ENCODE results near the gene ITPR1.

The ITPR1 gene

DNA sequence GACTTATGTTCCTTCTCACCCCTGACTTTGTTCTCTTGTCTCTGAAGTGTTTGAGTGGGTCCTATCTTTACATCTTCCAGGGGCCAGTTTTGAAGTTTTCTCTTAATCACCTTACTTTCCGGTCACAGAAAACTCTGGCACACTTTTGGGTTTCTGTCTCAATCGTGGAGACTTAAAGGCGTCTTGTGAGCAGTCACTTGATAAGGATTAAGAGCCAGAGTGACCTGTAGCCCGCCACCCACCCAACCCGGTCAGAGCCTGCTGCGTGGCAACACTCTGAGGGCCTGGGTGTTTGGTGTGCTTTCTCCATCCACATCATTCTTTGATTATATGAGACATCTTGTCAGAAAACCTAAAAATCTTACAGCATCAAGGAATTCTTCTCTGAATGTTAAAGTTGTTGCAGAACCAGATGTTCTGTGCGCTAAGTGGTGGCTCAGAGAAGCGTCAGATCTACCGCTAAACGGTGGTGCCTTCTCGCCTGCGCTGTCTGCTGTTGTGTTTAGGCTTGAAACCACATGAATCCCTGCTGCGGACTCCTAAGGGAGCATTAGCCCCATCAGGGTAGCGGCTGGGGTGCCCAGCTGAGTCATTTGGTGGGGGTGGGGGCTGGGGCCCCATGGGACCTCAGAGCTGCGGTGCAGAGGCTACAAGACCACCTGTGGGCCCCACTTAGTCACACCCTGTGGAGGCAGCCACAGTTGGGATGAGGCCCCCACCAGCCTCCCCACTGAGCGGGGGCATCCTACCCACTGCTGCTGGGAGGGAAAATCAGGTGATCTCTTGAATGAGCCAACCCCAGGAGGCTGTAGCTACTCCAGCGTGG is 327.4 kb downstream of the ITPR1 start:
- DNase-seq: peak; percentile 23

DNA sequence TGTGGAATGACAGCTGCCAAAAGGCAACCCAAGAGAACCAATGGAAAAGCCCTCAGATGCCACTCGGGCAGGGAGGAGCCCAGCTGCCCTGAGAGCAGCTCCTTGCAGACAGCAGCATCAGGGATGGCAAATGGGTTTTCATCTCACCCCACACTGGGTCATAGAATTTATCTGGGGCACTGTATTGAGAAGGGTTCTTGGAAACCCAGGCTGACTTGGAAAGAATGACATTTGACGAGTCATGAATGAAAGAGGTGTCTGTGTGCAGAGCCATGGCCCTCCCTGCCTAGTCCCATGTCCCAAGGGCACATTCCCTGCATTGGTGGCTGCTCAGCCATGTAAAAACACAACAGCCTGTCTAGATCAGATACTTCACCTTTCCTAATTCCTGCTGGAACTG is 328.2 kb downstream of the ITPR1 start:
- DNase-seq: no peak

DNA sequence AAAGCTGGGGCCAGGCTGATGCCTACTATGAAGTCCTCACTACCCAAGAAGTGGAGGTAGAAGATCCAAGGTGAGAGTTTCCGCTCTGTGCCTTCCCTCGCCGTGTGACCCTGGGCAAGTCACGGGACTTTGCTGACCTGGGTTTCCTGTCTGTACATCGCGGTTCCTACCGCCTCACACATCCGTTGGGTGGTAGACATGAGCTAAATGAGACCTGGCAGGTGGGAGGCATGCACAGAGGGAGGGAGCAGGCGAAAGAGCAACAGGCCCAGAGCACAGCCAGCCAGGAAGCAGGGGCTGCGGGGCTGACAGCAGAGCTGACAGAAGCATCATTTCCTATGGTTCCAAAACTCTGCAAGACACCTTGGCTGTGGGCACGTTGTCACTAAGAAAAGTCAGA is 328.8 kb downstream of the ITPR1 start:
- peak; percentile 62 for DNase-seq

DNA sequence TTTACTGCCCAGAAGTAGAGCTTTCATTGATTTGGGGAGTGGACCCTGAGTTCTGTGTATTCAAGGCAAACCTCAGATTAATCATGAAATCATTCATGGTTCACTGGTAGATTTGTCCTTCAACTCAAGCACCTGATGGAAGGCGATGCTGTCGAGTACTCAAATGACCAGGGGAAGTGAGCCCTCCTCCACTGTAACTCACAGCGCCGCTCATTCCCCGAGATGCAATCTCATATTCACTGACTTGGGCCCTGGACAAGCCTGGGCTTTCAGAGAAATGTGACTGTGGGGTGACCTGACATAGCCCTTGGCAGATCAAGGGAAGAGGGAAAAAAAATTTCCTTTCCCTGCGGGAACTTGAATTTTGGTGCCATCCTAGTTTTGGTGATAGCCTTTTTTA is 329.4 kb downstream of the ITPR1 start:
- DNase-seq: no peak

DNA sequence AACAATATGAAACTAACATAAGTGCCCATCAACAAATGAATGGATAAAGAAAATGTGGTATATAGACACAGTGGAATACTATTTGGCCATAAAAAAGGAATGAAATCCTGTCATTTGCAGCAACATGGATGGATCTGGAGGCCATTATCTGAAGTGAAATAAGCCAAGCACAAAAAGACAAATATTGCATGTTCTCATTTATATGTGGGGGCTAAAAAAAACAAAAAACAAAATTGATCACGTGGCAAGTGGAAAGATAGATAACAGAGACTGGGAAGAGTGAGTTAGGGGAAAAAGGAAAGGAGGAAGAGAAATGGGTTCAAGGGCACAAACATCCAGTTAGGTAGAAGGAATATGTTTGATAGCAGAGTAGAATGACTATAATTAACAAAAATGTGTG is 330.2 kb downstream of the ITPR1 start:
- no peak for DNase-seq

DNA sequence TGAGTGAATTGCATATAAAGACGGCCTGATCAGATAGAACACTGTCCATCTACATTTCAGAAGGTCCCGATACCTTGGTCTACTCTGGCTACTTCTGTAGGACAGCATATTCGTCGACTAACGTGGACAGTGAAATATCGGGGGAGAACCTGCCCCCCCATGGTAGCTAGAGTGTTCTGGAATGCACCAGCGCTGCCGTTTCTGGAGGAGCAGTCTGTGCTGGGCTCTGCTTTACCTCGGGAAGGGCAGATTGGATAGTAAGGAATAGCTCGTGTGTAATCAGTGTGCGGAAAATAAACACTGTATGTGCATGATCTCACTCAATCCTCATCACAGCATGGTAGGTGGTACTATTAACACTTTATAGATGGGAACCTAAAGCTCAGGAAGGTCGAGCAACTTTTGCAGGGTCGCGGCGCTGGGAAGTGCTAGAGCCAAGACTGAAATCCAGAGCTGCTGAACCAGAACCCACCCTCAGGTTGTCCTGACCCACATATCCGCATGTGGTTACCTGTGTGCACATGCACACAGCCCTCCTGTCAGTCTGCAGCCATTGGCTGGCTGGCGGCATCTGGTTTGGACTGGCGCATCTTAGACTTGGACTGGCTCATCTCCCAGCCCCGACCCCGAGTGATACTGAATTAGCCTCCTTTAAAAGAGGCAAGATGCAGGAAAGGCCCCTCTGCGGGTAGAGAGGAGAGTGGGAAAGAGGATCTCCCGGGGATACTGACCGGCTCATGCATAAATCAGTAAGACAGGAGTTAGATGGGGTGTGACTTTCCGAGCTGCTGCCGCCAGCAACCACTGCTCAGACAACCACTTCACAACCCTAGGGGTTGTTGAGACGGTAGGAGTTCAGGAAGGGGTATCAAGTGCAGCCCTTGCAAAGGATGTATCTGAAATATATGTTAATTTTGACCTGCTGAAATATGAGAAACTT is 331.1 kb downstream of the ITPR1 start:
- no peak for DNase-seq

DNA sequence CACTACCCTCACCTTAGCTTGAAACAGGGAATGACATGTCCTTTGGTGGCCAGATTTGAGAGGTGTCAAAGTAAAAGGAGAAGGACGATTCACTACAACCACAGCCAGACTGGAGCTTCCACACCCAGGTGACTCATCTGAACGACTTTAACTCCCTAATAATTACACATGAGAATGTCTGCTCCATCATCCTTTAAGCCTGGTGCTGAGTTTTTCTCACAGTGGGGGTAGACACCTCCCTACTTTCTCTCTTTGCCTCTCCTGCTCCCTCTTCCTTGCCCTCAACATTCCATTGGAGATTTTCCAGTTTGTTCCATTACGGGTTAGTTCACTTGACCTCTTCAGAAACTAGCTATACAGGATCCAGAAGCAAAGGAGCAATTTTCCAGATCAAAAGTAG is 331.8 kb downstream of the ITPR1 start:
- no peak for DNase-seq

DNA sequence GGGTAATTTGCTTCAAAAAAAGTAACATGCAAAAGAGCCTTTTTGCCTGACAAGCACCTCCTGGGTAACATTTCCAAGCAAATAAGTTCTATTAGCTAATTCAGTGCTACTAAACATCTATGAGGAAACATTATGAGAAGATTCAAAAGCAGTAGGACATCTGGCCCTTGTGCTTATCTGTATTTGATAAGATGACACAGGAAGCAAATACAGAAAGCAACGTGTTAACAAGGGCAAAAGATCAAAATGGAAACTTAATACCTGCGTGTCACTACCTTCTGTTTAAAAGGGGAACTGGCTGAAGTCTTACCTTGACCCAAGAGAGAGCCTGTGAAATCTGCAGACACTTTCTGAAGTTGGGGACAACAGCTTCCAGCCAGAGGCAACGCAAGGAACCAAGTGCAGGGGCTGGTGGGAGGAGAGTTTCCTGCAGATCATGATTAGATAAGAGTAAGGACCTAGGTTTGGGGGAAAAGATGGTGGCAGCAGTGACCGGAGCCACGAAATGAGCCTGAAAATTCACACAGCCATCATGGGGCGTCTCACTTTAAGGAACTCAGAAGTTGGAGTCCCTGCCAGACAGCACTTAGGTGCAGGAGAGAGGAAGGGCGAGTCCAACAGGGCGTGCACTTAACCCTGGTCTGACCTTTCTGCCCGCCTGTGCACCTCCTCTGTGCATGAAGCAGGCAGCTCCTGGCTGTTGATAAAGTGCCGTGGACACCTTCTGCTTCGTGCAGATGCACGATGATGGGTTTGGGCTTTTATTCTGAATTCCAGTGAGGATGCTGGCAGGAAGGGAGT is 332.5 kb downstream of the ITPR1 start:
- no peak for DNase-seq

DNA sequence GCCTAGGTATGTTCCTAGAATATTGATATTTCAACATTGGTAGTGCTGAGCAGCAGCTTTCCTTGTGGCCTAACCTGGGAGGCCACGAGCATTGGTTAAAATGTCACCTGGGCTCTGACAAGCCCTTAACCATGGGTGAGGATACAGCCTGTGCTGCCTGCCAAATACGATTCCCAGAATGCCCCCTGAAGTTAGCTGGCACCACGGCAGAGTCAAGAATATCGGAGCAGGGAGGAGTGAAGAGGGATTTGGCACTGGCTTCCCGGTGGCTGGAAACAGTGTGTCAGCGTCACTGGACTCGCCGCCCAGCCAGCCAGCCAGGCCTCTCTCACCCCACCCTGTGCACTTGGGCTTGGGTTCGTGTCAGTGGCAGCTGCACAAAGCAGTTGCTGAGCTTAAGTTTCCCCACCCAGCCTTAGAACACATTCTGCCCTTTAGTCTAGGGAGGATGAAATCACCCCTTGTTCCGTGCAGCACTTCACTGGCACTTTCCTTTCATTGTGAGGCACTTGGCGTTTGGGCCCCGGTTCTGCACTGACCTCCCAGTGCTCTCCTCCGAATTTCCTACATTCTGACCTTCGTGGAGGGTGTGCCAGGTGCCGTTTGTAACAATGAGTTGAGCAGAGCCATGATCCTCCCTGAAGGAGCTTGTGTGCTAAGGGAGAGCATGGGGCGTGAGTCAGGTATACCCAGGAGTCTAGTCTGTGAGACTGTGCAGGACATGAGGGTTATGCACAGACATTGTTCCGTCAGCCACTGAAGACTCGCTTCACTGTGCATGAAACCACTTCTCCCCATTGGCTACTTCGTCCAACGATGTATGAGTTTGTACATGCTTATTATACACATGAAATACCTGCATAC is 333.3 kb downstream of the ITPR1 start:
- DNase-seq: no peak

DNA sequence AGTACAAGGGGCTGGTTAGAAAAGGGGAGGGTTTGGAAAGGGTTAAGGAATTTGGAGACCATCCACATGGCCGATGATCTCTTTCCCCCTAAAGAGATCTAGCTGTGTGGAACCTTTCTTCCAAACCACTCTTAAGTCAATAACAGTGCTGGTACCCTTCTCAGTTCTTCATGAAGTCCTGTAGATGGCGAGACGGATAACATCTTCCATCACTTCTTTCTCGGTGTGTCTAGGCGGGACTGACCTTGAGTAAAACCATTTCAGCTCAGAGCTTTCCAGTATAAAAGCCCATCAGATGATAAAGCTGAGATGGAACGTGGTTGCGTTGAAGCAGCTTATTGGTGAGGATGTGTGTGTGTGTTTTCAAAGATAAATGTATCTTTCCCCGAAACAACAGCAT is 334.6 kb downstream of the ITPR1 start:
- no peak for DNase-seq

DNA sequence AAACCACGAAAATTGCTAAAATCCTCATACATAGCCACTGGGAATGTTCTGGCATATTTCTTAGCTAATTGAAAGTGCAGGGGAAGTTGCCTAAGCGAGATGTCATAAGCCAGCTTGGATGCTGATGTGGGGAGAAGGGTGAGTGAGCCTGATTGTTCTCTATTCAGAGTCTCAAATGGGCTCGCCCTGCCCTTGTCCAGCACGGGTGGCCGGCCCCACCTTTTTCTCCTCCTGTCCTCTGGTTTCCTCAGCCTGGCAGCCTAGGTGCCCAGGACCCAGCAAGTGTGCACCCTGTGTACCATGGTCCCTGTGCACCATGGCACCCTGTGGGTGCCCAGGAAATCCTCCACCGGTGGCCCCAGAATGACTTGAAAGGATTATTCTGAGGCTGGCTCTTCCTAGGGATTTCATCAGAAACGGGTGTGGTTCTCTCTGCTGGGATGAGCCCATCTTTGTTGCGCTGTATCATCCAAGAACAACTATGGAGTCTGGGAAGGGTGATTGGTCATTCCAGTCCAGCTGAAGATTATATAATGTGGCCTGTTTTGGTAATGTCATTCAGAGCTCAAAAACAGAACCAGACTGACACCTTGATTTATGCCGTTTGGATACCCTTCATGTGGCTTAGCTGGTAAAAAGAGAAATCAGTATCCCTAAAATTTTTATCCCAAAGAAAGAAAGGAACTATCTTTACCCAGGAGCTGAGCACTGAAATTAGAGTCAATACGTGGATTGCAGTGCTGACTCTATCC is 335.3 kb downstream of the ITPR1 start:
- DNase-seq: no peak

DNA sequence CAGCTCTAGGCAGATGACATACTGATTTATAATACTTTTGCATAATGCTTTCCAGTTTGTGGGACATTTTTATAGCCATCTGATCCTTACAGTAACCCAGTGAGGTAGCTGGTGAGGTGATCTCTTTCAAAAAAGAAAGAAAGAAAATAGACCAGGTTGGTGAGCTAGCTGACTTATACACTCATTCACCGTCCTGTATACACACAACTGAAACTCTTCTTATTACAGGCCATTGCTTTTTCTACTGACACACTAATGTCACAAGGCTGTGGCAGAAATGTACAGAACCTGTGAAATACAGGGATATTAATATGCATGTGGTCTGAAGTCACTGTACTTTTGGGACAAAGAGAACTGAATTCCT is 335.9 kb downstream of the ITPR1 start:
- no peak for DNase-seq

DNA sequence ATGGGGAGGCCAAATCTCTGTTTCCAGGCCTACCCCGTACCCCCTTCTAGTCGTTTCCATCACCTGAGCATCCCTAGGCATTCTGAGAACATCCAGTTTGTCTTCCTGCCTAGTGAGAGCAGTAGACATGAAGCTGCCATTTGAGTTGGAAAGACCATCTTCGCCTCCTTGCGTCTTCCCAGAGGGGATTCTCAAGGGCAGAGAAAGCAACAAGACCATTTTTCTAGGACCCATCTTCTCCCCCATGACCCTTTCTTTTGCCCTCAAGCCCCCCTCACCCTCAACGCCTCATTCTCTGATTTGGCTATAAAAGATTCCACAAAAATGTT is 337.4 kb downstream of the ITPR1 start:
- no peak for DNase-seq

DNA sequence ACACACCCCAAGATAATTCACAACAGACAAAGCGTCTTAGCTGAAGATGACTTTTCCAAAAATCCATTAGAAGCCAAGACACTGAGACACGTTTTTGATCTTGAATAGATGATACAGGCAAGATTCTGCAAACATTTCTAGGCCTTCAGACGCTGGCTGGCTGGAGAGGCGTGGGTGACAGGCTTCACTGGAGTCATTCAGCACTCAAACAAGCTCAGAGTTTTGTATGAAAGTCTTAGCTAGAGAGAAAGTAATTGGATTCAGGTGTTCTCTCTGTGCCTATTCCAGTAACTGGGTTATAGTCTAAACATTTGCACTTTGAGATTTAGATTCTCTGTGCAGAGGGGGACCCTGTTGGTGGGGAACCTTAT is 338.4 kb downstream of the ITPR1 start:
- peak; percentile 42 for DNase-seq

DNA sequence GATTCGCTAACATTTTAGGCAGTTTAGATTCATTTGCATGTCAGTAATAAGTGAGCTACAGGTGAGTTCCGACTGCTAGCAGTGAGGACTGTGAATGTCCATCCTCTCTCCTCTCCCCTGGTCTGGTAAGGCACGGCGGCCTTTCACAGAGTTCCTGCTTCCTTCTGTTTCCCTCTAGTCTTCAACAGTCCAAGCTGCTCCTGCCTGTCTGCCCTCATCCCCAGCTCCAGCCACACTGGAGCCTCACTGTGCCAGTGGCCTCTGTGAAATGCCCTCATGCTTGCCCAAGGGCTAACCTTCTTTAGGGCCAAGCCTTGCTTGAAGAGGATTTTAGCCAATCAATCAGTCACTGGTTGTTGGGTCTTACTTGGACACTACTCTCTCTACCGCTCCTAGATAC is 340.3 kb downstream of the ITPR1 start:
- no peak for DNase-seq

DNA sequence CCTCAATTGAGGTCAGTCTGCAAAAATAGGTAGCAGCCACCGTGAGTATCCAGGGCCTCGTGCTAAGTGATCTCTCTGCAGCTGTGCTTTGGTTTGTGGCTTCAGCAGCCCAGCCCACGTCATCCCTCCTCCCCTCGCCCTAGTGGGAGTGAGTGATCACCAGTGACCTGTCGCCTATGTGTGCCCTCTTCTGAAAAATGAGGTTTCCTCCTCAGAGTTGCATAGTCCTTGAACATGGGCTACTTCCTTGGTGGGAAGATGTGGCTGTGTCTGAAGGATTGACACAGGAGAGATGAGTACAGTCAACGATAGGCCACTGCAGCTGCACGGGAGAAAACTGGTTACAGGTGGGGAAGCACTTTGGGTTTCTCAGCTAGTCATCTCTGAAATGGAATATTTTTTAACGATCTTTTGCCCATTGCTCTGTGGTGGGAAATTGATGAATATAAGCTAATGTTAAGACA is 341.3 kb downstream of the ITPR1 start:
- peak; percentile 61 for DNase-seq

DNA sequence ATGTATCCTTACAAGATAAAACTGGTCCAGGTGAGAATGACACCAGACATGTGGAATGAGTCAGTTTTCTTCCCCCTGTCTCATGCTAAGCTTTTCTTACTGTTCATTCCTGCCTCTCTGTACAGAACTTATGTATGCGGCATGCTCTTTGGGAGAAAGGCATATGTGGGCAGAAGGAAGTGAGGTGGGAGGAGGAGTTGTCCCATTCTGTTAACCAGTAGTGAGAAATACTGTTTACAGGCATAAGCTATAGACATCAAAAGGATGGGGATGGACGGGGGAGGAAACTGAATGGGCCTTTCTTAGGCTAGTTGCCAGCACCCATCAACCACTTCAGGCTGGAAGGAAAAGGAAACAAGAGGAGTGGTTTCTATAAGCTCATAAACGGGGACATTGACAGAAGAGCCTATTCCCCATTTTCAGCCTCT is 342.5 kb downstream of the ITPR1 start:
- no peak for DNase-seq

DNA sequence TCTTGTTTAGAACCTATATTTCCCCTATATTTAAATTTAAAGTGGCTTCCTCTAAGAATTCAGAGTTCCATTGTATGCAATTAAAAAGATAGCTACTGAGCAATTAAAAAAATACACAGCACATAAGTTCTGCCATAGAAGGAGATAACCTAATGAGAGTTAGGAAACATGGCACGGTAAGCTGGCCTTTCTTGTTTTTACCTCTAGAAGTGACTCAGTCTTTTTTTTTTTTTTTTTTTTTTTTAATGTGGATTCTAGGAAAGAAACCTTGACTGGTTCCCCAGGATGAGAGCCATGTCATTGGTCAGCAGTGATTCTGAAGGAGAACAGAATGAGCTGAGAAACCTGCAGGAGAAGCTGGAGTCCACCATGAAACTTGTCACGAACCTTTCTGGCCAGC is 343.4 kb downstream of the ITPR1 start:
- no peak for DNase-seq

DNA sequence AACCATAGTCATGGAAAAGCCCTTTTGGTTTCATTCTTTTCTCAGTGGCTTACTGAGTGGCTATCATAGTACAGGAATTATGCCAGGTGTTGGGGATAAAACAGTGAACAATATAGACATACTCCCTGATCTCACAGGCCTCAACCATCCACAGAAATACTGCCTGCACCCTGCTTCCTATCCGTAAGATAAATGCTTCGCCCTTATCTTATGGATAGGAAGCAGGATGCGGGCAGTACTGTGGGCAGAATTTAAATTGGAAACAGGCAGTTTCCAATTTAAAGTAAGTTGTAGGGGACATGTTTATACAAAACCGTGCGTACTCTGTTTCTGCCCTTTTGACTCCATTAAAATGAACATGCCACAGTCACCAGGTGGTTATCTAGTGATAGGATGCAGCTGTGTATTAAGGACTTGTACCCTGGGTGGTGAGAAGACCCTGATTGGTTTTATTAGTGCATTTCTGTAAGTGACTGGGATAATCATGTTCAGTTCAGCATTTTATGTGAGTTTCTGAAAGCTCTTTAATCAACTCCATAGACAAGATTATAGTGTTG is 344.3 kb downstream of the ITPR1 start:
- no peak for DNase-seq

DNA sequence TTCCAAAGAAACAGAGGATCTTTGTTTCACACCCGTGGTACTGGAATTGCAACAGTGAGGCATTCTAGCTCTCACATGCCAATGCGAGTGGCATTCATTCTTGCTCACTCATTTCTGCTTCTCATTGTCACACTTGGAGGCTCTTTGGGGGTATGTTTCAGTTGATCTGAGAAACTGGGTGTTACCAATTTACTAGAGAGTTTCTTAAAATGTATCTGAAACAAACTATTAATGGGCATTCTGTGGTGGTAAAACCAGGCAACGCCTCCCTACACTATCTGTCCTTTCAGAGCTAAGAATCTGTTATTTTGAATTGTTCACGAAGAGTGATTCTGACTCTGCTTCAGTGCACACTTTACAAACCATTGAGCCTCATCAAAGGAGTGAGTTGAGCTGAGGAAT is 345.5 kb downstream of the ITPR1 start:
- DNase-seq: no peak

DNA sequence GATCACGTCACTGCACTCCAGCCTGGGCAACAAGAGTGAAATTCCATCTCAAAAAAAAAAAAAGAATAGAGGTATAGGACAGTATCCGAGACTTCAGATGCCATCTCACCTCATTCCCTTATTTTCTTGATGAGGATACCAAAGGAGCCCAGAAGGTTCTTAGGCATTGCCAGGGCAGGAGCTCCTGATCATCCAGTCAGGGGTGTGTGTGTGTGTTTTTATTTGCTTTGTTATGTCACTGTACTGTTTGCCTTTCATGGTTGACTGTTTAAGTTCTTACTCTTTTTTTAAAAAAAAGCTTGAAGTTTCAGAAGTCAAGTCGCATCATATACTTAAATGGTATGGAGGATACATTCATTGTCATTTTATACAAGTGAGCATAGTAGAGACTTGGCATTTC is 346.1 kb downstream of the ITPR1 start:
- DNase-seq: no peak

Data from stimulated activated CD4-positive, alpha-beta T cell treated with anti-CD3 and anti-CD28 coated beads, Interleukin-4, amount 100 ng/mL, for 1 hour (primary cell).